HepG2 (cell line): ENCODE measurements around the gene PARK7. TPM values are rescaled to one million over a fixed set of nuclear protein-coding genes. Genes with fewer than 3 reads are reported as not detected.

ENCODE experiments used
- AGO1 ChIP-seq: fragments of 200-400 bp; formaldehyde crosslinking; IDR thresholded peaks from 2 replicates; pipeline ENCODE4 v1.6.1; 2017; ENCODE audit warnings: mild to moderate bottlenecking, low read depth, low read length, moderate library complexity; ENCODE audit not compliant: poor library complexity, severe bottlenecking
- HNF4A ChIP-seq: sonication (generic); formaldehyde crosslinking; IDR thresholded peaks from 2 replicates; pipeline ENCODE4 v1.4.0; 2020; ENCODE audit warnings: missing genetic modification reagents
- KMT2B ChIP-seq: IDR thresholded peaks from 2 replicates; pipeline ENCODE4 v1.6.1; 2016; ENCODE audit warnings: missing genetic modification reagents, missing compliant biosample characterization
- MIER2 ChIP-seq: IDR thresholded peaks from 2 replicates; pipeline ENCODE4 v1.6.1; 2016; ENCODE audit warnings: missing biosample characterization, missing genetic modification reagents
- MTF1 ChIP-seq: sonication (generic); formaldehyde crosslinking; IDR thresholded peaks from 2 replicates; pipeline ENCODE4 v1.5.0; 2020; ENCODE audit warnings: missing genetic modification reagents
- NRL ChIP-seq: sonication (generic); formaldehyde crosslinking; IDR thresholded peaks from 2 replicates; pipeline ENCODE4 v1.5.0; 2020; ENCODE audit warnings: missing genetic modification reagents, mild to moderate bottlenecking, moderate library complexity, borderline replicate concordance
- PHF5A ChIP-seq: IDR thresholded peaks from one replicate; pipeline ENCODE4 v1.6.1; 2018; ENCODE audit warnings: low read depth, missing genetic modification reagents; ENCODE audit not compliant: unreplicated experiment
- RBFOX2 ChIP-seq: fragments of 200-400 bp; formaldehyde crosslinking; IDR thresholded peaks from 2 replicates; pipeline ENCODE4 v1.6.1; 2017; ENCODE audit warnings: low read depth, mild to moderate bottlenecking, low read length
- SATB2 ChIP-seq: sonication (generic); formaldehyde crosslinking; IDR thresholded peaks from 2 replicates; pipeline ENCODE4 v1.5.0; 2020; ENCODE audit warnings: missing genetic modification reagents
- ZNF124 ChIP-seq: sonication (generic); formaldehyde crosslinking; IDR thresholded peaks from 2 replicates; pipeline ENCODE4 v1.4.0; 2020; ENCODE audit warnings: missing genetic modification reagents
- ZNF251 ChIP-seq: sonication (generic); formaldehyde crosslinking; IDR thresholded peaks from 2 replicates; pipeline ENCODE4 v1.9.0; 2021; ENCODE audit warnings: mild to moderate bottlenecking, missing genetic modification reagents
- ZNF292 ChIP-seq: sonication (generic); formaldehyde crosslinking; IDR thresholded peaks from 2 replicates; pipeline ENCODE4 v1.8.1; 2022; ENCODE audit warnings: mild to moderate bottlenecking, low read depth, missing genetic modification reagents, borderline replicate concordance
- ZNF550 ChIP-seq: sonication (generic); formaldehyde crosslinking; IDR thresholded peaks from 2 replicates; pipeline ENCODE4 v1.4.0; 2020; ENCODE audit warnings: mild to moderate bottlenecking, missing genetic modification reagents, borderline replicate concordance
- ZNF605 ChIP-seq: sonication (generic); formaldehyde crosslinking; IDR thresholded peaks from 2 replicates; pipeline ENCODE4 v1.8.0; 2022; ENCODE audit warnings: mild to moderate bottlenecking, missing genetic modification reagents
- ZNF652 ChIP-seq: IDR thresholded peaks from 2 replicates; pipeline ENCODE4 v1.6.1; 2016; ENCODE audit warnings: low read depth, borderline replicate concordance
- ZSCAN31 ChIP-seq: sonication (generic); formaldehyde crosslinking; IDR thresholded peaks from 2 replicates; pipeline ENCODE4 v1.5.0; 2020; ENCODE audit warnings: low read depth, mild to moderate bottlenecking, missing genetic modification reagents
- polyA plus RNA-seq, 8 experiments: library from polyadenylated mRNA; depleted of rRNA in 3 of 8; stranded (reverse) in 7 of 8; unstranded in 1 of 8; fragments of >200 nt; fragmentation: Illumina TruSeq in 4 of 8; extraction: Trizol in 4 of 8; gene quantifications; 2 replicates each; pipeline versions ENCODE4 v1.2.1 to v1.2.3, GENCODE V29; 2011 to 2016; ENCODE audit warnings: low read depth in 4 of 8, missing spikeins in 1 of 8, mixed read lengths in 1 of 8; ENCODE audit not compliant: insufficient read depth in 1 of 8
- total RNA-seq, 5 experiments: library from RNA; depleted of rRNA; stranded (reverse); fragments of >200 nt; fragmentation: Illumina TruSeq; extraction: Trizol; gene quantifications; 2 replicates each; pipeline ENCODE4 v1.2.3, GENCODE V29; 2016; ENCODE audit warnings: low read depth in 1 of 5
- TF ChIP-seq, protein P1 (sequence below): sonication (generic); formaldehyde crosslinking; IDR thresholded peaks from 2 replicates; pipeline ENCODE4 v1.5.0; 2020; ENCODE audit warnings: mild to moderate bottlenecking, missing genetic modification reagents
- TF ChIP-seq, protein P2 (sequence below): IDR thresholded peaks from 2 replicates; pipeline ENCODE4 v1.6.1; 2012; ENCODE audit warnings: inconsistent platforms
- TF ChIP-seq, protein P3 (sequence below): sonication (generic); formaldehyde crosslinking; IDR thresholded peaks from 2 replicates; pipeline ENCODE4 v1.4.0; 2020; ENCODE audit warnings: missing genetic modification reagents, borderline replicate concordance
- TF ChIP-seq, protein P4 (sequence below): sonication (generic); formaldehyde crosslinking; IDR thresholded peaks from 2 replicates; pipeline ENCODE4 v1.9.0; 2022; ENCODE audit warnings: low read depth, missing genetic modification reagents
- TF ChIP-seq, protein P5 (sequence below): sonication (generic); formaldehyde crosslinking; IDR thresholded peaks from 2 replicates; pipeline ENCODE4 v1.8.0; 2022; ENCODE audit warnings: missing genetic modification reagents, mild to moderate bottlenecking, borderline replicate concordance
- TF ChIP-seq, protein P6 (sequence below): sonication (generic); formaldehyde crosslinking; IDR thresholded peaks from 2 replicates; pipeline ENCODE4 v1.5.1; 2020; ENCODE audit warnings: missing genetic modification reagents, mild to moderate bottlenecking, borderline replicate concordance

The PARK7 gene
- total and polyA plus RNA-seq, 2 of the 13 experiments (the other 11 are each of a cell fraction or from before 2014, with no cell fraction given): 212 to 296 TPM

DNA sequence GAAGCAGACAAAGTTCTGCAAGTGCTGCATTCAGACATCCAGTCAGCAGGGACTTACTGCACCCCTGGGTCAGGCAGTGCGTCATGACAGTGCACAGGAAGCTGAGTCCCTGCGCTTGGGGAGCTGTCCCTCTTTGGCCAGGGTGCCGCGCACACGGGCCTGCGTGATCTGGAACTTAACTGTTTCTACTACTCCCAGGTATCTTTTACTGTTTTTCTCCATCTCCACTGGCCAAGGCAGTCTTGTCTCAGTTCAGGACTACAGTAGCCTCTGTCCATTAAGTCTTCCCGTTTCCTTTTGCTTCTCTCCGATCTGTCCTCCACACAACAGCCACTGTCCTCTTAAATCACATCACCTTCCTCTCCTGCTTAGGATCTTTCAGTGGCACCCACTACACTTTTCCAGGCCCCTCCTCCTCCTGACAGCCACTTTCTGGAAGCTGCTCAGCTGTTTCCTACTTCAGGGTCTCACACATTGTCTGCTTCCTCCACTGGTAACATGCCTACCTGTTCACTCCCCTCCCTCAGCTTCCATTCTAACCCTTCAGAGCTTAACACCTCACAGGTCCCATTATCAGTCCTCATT lies 48.7 kb downstream of the PARK7 start (continued):
- TF ChIP-seq KMT2B (no peak), ZNF550 (CRISPR knock-in tag) (no peak), PHF5A (CRISPR knock-in tag) (no peak), ZNF292 (CRISPR knock-in tag) (no peak), HNF4A (CRISPR knock-in tag) (no peak), NRL (CRISPR knock-in tag) (no peak), MIER2 (CRISPR knock-in tag) (no peak), ZNF652 (CRISPR knock-in tag) (no peak), ZNF251 (CRISPR knock-in tag) (no peak), AGO1 (no peak), ZSCAN31 (CRISPR knock-in tag) (no peak), RBFOX2 (peak; percentile 74), ZNF605 (CRISPR knock-in tag) (peak; percentile 28; the same call in 1 of the 2 replicates), SATB2 (CRISPR knock-in tag) (no peak), ZNF124 (CRISPR knock-in tag) (no peak), MTF1 (no peak)
- TF ChIP-seq, protein P1, sequence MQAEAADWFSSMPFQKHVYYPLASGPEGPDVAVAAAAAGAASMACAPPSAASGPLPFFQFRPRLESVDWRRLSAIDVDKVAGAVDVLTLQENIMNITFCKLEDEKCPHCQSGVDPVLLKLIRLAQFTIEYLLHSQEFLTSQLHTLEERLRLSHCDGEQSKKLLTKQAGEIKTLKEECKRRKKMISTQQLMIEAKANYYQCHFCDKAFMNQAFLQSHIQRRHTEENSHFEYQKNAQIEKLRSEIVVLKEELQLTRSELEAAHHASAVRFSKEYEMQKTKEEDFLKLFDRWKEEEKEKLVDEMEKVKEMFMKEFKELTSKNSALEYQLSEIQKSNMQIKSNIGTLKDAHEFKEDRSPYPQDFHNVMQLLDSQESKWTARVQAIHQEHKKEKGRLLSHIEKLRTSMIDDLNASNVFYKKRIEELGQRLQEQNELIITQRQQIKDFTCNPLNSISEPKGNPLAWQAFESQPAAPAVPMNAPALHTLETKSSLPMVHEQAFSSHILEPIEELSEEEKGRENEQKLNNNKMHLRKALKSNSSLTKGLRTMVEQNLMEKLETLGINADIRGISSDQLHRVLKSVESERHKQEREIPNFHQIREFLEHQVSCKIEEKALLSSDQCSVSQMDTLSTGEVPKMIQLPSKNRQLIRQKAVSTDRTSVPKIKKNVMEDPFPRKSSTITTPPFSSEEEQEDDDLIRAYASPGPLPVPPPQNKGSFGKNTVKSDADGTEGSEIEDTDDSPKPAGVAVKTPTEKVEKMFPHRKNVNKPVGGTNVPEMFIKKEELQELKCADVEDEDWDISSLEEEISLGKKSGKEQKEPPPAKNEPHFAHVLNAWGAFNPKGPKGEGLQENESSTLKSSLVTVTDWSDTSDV: no peak
- TF ChIP-seq, protein P2, sequence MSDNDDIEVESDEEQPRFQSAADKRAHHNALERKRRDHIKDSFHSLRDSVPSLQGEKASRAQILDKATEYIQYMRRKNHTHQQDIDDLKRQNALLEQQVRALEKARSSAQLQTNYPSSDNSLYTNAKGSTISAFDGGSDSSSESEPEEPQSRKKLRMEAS: no peak
- TF ChIP-seq, protein P3, sequence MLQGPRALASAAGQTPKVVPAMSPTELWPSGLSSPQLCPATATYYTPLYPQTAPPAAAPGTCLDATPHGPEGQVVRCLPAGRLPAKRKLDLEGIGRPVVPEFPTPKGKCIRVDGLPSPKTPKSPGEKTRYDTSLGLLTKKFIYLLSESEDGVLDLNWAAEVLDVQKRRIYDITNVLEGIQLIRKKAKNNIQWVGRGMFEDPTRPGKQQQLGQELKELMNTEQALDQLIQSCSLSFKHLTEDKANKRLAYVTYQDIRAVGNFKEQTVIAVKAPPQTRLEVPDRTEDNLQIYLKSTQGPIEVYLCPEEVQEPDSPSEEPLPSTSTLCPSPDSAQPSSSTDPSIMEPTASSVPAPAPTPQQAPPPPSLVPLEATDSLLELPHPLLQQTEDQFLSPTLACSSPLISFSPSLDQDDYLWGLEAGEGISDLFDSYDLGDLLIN (CRISPR knock-in tag): no peak
- TF ChIP-seq, protein P4, sequence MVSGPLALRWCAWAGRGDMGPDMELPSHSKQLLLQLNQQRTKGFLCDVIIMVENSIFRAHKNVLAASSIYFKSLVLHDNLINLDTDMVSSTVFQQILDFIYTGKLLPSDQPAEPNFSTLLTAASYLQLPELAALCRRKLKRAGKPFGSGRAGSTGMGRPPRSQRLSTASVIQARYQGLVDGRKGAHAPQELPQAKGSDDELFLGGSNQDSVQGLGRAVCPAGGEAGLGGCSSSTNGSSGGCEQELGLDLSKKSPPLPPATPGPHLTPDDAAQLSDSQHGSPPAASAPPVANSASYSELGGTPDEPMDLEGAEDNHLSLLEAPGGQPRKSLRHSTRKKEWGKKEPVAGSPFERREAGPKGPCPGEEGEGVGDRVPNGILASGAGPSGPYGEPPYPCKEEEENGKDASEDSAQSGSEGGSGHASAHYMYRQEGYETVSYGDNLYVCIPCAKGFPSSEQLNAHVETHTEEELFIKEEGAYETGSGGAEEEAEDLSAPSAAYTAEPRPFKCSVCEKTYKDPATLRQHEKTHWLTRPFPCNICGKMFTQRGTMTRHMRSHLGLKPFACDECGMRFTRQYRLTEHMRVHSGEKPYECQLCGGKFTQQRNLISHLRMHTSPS (CRISPR knock-in tag): no peak
- TF ChIP-seq, protein P5, sequence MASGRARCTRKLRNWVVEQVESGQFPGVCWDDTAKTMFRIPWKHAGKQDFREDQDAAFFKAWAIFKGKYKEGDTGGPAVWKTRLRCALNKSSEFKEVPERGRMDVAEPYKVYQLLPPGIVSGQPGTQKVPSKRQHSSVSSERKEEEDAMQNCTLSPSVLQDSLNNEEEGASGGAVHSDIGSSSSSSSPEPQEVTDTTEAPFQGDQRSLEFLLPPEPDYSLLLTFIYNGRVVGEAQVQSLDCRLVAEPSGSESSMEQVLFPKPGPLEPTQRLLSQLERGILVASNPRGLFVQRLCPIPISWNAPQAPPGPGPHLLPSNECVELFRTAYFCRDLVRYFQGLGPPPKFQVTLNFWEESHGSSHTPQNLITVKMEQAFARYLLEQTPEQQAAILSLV (CRISPR knock-in tag): peak; percentile 90
- TF ChIP-seq, protein P6, sequence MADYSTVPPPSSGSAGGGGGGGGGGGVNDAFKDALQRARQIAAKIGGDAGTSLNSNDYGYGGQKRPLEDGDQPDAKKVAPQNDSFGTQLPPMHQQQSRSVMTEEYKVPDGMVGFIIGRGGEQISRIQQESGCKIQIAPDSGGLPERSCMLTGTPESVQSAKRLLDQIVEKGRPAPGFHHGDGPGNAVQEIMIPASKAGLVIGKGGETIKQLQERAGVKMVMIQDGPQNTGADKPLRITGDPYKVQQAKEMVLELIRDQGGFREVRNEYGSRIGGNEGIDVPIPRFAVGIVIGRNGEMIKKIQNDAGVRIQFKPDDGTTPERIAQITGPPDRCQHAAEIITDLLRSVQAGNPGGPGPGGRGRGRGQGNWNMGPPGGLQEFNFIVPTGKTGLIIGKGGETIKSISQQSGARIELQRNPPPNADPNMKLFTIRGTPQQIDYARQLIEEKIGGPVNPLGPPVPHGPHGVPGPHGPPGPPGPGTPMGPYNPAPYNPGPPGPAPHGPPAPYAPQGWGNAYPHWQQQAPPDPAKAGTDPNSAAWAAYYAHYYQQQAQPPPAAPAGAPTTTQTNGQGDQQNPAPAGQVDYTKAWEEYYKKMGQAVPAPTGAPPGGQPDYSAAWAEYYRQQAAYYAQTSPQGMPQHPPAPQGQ: no peak; the same call in 1 of the 2 replicates
